GM23338 (cell line): Measurements from ENCODE around the gene ELAVL3.

Source experiments
- CREB1 ChIP-seq: fragments of 250-450 bp; sonication (Bioruptor Pico); IDR thresholded peaks from 2 replicates; pipeline ENCODE4 v1.5.0; 2020; ENCODE audit warnings: low read depth, mild to moderate bottlenecking, moderate library complexity
- CTCF ChIP-seq, 2 experiments: fragments of 200-600 bp in 1 of 2; sonication (generic) in 1 of 2; conservative IDR thresholded peaks; 2 replicates each; pipeline versions ENCODE4 v1.5.1 to v1.6.1; 2016 to 2017; ENCODE audit warnings: antibody characterized with exemption in 2 of 2, low read depth in 2 of 2, mild to moderate bottlenecking in 2 of 2, moderate library complexity in 1 of 2
- ETS1 ChIP-seq: IDR thresholded peaks from 2 replicates; pipeline ENCODE4 v1.6.1; 2016; ENCODE audit warnings: antibody characterized with exemption
- EZH2 ChIP-seq: fragments of 200-600 bp; sonication (generic); IDR thresholded peaks from one replicate; pipeline ENCODE4 v1.8.0; 2017; ENCODE audit warnings: antibody characterized with exemption, mild to moderate bottlenecking, low read depth; ENCODE audit not compliant: unreplicated experiment
- EZH2phosphoT487 ChIP-seq: fragments of 200-600 bp; sonication (generic); IDR thresholded peaks from one replicate; pipeline ENCODE4 v1.8.1; 2018; ENCODE audit warnings: antibody characterized with exemption; ENCODE audit not compliant: unreplicated experiment
- JUNB ChIP-seq: IDR thresholded peaks from one replicate; pipeline ENCODE4 v1.6.1; 2016; ENCODE audit warnings: antibody characterized with exemption; ENCODE audit not compliant: unreplicated experiment
- NANOG ChIP-seq: IDR thresholded peaks from 2 replicates; pipeline ENCODE4 v1.6.1; 2016; ENCODE audit warnings: antibody characterized with exemption, borderline replicate concordance
- POLR2AphosphoS5 ChIP-seq: IDR thresholded peaks from 2 replicates; pipeline ENCODE4 v1.6.1; 2016; ENCODE audit warnings: antibody characterized with exemption, low read depth
- REST ChIP-seq: IDR thresholded peaks from one replicate; pipeline ENCODE4 v1.6.1; 2018; ENCODE audit warnings: antibody characterized with exemption; ENCODE audit not compliant: unreplicated experiment
- STAT1 ChIP-seq: IDR thresholded peaks from one replicate; pipeline ENCODE4 v1.6.1; 2016; ENCODE audit warnings: antibody characterized with exemption; ENCODE audit not compliant: unreplicated experiment
- ZNF114 ChIP-seq: fragments of 250-450 bp; sonication (Bioruptor Pico); IDR thresholded peaks from 2 replicates; pipeline ENCODE4 v1.5.0; 2020; ENCODE audit warnings: mild to moderate bottlenecking, moderate library complexity
- ZNF331 ChIP-seq: fragments of 250-450 bp; sonication (Bioruptor Pico); IDR thresholded peaks from 2 replicates; pipeline ENCODE4 v1.5.0; 2020; ENCODE audit warnings: low read depth, mild to moderate bottlenecking, moderate library complexity
- ZNF462 ChIP-seq: fragments of 250-450 bp; sonication (Bioruptor Pico); IDR thresholded peaks from 2 replicates; pipeline ENCODE4 v1.5.0; 2020; ENCODE audit warnings: mild to moderate bottlenecking, moderate library complexity

- TF ChIP-seq EZH2 (no peak), CTCF (conservative IDR thresholded peaks at IDR 0.05; ENCODE audit: low read depth in 2 of 2) (peak; percentile 49 to 69), REST (no peak), POLR2AphosphoS5 (no peak), STAT1 (no peak), ETS1 (no peak), ZNF331 (CRISPR knock-in tag) (no peak), EZH2phosphoT487 (no peak), JUNB (no peak), CREB1 (no peak), NANOG (no peak), ZNF462 (no peak), ZNF114 (CRISPR knock-in tag) (no peak)
Observed at GRCh38 chr19:11460207-11460606, 20.6 kb downstream of the ELAVL3 start.
